Subcutaneous adipose tissue (tissue), 4 donors: Measurements from ENCODE around the gene ESRRB. TPM values are rescaled to one million over a fixed set of nuclear protein-coding genes. Genes with fewer than 3 reads are reported as not detected.

Experiments
- total RNA-seq, 4 donors: library from RNA; depleted of rRNA; stranded (reverse); fragments of >200 nt; gene quantifications; one replicate each; pipeline ENCODE4 v1.1.0, GENCODE V29; 2016
- TF ChIP-seq, protein P1 (sequence below): fragments of 450-650 bp; IDR thresholded peaks from one replicate; pipeline ENCODE4 v1.5.1; 2016; ENCODE audit warnings: low read depth, mild to moderate bottlenecking, control low read depth, antibody characterized with exemption, moderate library complexity

Gene ESRRB
- total RNA-seq, 4 donors from 2014 or later = 0.17 TPM; not detected in 3

DNA sequence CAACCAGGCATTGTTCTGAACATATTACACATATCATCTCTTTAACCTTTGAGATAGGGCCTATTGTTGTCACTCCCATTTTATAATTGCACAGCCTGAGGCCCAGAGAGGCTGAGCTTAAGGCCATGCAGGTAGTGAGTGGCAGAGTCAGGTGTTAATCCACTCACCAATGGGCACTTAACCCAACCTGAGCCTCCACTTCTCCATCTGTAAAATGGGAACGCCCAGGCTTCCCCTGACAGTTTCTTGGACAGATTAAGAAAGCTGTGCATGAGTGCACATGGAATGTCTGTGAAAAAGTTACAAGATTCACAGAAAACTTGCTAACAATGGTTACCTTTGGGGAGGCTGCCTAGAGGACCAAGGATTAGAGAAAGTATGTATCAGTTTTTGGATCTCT is 32.9 kb downstream of the ESRRB start:
- TF ChIP-seq, protein P1, sequence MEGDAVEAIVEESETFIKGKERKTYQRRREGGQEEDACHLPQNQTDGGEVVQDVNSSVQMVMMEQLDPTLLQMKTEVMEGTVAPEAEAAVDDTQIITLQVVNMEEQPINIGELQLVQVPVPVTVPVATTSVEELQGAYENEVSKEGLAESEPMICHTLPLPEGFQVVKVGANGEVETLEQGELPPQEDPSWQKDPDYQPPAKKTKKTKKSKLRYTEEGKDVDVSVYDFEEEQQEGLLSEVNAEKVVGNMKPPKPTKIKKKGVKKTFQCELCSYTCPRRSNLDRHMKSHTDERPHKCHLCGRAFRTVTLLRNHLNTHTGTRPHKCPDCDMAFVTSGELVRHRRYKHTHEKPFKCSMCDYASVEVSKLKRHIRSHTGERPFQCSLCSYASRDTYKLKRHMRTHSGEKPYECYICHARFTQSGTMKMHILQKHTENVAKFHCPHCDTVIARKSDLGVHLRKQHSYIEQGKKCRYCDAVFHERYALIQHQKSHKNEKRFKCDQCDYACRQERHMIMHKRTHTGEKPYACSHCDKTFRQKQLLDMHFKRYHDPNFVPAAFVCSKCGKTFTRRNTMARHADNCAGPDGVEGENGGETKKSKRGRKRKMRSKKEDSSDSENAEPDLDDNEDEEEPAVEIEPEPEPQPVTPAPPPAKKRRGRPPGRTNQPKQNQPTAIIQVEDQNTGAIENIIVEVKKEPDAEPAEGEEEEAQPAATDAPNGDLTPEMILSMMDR = no peak

DNA sequence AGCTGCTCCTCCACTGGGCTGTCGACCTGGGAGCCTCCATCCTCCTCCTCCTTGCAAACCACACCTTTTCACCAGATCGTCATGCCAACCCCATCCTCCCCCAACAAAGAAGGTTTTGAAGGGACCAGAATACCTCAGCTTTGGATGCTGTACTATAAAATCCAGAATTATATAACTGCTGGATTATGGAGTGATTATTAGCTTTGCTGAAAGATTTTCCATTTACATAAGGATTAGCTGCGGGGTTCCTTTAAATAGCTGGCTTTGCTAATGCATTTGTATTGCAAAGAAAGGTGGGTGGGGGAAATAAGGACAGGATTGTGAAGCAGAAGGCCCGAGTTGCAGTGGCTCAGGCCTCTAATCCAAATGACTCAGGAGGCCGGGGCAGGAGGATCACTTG is 36.6 kb downstream of the ESRRB start:
- TF ChIP-seq, protein P1 = no peak

DNA sequence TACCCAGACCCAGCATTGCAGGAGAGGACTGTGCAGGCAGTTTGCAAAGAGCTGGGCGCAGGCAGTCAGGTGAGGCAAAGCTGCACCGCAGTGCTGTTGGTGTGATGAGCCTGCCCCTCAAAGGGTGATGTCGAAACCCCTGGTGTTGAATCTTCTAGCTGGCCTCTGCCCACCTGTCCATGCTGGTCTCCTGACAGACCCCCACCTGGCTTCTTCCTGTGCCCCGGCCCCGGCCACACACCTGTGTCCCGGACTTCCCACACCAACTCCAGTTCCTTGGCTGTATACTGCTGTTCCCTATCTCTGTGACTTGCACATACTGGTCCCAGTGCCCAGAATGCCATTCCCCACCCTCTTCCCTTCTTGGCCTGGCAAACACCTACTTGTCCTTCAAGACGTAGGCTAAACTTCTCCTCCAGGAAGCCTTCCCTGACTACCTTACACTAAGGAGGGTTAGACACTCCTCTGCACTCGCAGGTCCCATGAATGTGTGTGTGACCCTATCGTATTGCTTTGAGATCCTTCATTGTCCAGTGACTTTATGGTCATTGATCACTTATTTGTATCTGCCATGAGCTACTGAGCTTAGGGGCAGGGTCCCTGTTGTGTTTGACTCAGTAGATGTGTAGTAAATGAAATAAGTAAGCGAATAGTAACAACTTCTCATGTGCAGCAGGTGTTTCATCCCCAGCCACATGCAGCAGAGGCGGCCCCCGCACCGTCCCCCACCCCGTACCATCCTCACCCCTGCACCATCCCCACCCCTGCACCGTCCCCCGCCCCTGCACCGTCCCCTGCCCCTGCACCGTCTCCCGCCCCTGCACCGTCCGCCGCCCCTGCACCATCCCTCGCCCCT is 37.4 kb downstream of the ESRRB start:
- TF ChIP-seq, protein P1 = no peak

DNA sequence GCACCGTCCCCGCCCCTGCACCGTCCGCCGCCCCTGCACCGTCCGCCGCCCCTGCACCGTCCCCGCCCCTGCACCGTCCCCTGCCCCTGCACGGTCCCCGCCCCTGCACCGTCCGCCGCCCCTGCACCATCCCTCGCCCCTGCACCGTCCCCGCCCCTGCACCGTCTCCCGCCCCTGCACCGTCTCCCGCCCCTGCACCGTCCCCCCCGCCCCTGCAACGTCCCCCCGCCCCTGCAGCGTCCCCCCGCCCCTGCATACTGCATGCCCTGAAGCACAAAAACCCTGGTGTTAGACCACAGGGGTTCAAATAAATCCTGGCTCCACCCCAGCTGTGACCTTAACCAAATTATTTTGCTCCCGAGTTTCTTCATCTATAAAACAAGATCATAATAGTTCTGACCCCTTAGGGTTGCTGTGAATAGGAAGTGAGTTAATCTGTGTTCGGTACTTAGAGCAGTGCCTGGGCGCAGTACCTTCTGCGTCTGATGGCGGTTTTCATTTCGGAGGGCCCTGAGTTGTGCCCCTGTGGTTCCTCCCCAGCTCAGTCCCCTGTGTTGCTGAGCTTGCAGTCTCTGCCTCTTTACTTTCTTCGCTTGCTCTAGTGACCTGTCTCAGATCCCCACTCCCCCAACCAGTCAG is 38.1 kb downstream of the ESRRB start:
- TF ChIP-seq, protein P1 = no peak

DNA sequence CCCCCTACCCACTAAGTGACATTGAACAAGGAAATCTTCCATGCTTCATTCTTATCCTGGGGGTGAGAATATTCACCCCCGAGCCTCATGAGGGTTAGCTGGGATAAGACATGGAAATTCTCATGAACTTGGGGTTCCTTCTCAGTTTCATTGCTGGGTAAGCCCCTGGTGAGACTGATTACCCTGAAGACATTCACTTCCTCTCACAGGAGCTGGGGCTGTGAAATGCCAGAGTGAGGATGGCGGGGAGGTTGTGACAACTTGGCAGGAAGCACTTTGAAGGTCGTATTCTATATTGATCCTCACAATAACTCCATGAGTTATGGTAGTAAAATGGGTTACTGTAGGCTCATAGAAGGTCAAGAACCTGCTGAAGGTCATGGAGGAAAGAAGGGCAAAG is 43.5 kb downstream of the ESRRB start:
- TF ChIP-seq, protein P1 = no peak

DNA sequence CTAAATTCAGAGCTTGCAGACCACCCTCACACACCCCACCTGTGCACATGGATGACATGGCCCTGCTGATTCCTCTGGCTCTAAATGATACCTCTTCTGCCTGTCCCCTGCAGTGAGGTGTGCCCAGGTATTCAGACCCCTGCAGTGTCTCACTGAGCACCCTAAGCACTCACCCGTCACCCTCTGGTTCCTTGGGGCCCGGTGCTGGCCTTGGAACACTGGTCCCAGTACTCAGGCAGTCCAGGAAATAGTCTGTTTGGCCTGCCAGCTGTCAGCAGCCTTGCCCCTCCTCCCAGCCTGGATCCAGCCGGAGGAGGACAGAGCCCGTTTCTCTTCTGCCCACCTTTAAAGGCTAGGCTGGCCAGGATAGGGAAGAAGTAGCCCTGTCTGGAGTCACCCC is 44.9 kb downstream of the ESRRB start:
- TF ChIP-seq, protein P1 = no peak

DNA sequence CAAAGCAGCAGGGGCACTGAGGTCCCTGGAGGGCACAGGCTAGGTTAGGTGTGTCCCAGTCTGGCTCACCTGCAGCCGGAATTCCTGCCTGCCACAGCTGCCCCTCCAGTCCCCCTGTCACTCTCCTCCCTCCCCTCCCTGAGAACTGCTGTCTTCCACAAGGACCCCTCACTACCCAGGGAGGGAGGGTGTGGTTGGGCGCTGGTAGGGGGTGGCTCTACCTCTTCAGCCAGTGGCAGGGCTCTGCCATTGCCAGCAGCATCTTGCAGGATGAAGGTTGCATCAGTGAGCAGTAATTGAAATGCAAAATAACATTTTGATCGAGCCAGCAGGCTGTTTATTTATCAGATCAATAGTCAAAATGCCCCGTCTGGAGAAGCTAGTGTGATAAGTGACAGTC is 45.7 kb downstream of the ESRRB start:
- TF ChIP-seq, protein P1 = no peak
